SK-N-SH (cell line): Measurements from ENCODE around the gene FOXP1. TPM values are rescaled to one million over a fixed set of nuclear protein-coding genes. Genes with fewer than 3 reads are reported as not detected.

ENCODE experiments used
- CTCF ChIA-PET: fragments of 300-600, 350-600 bp; formaldehyde crosslinking; extraction: SDS; loops from one replicate; lab custom pipeline; 2021; lab: Yijun Ruan, JAX
- POLR2A ChIA-PET: fragments of 350-600 bp; sonication (Branson Sonifier 250); formaldehyde crosslinking; extraction: SDS; loops from one replicate; lab custom pipeline; 2020; ENCODE audit warnings: antibody characterized with exemption, inconsistent platforms; lab: Yijun Ruan, JAX
- DNase-seq: peaks from one replicate; pipeline ENCODE4 v3.0.0; 2012
- H2AFZ ChIP-seq: fragments of 200-600 bp; sonication (generic); 2 replicates; pipeline ENCODE4 v1.8.1; 2016; ENCODE audit warnings: antibody characterized with exemption, mild to moderate bottlenecking, low read depth
- H3F3A ChIP-seq: fragments of 200-600 bp; sonication (generic); replicated peaks from 2 replicates; pipeline ENCODE3; 2016; ENCODE audit warnings: antibody characterized with exemption, mild to moderate bottlenecking; ENCODE audit not compliant: insufficient read depth
- H3K27ac ChIP-seq, 2 experiments: fragments of 200-500 bp in 1 of 2; fragments of 200-600 bp in 1 of 2; sonication (Bioruptor generic) in 1 of 2; sonication (generic), shearing (Covaris generic) in 1 of 2; 2 replicates each; pipeline versions ENCODE4 v1.5.1 to v1.6.1; 2014 to 2016; ENCODE audit warnings: low read depth in 2 of 2, inconsistent platforms in 1 of 2, low read length in 1 of 2, mild to moderate bottlenecking in 1 of 2, mixed read lengths in 1 of 2
- H3K27me3 ChIP-seq: fragments of 200-600 bp; sonication (generic), shearing (Covaris generic); 2 replicates; pipeline ENCODE4 v1.6.1; 2016; ENCODE audit warnings: mixed run types; ENCODE audit not compliant: insufficient read depth
- H3K36me3 ChIP-seq, 2 experiments: fragments of 200-500 bp in 1 of 2; fragments of 200-600 bp in 1 of 2; sonication (Bioruptor generic) in 1 of 2; sonication (generic) in 1 of 2; replicated peaks in 1 of 2; 2 replicates each; pipeline versions ENCODE3 to v1.5.1; 2014 to 2016; ENCODE audit warnings: low read length in 1 of 2, mild to moderate bottlenecking in 1 of 2; ENCODE audit not compliant: insufficient read depth in 2 of 2, control insufficient read depth in 1 of 2
- H3K4me1 ChIP-seq, 2 experiments: fragments of 200-500 bp in 1 of 2; fragments of 200-600 bp in 1 of 2; sonication (Bioruptor generic) in 1 of 2; sonication (generic), shearing (Covaris generic) in 1 of 2; 2 replicates each; pipeline versions ENCODE4 v1.5.1 to v1.6.1; 2014 to 2016; ENCODE audit warnings: low read depth in 1 of 2, low read length in 1 of 2, mixed run types in 1 of 2; ENCODE audit not compliant: insufficient read depth in 2 of 2, control insufficient read depth in 1 of 2
- H3K4me2 ChIP-seq: fragments of 200-600 bp; sonication (generic), shearing (Covaris generic); 2 replicates; pipeline ENCODE4 v1.6.1; 2017; ENCODE audit warnings: mixed run types
- H3K4me3 ChIP-seq, 2 experiments: fragments of 200-500 bp in 1 of 2; fragments of 200-600 bp in 1 of 2; sonication (Bioruptor generic) in 1 of 2; sonication (generic), shearing (Covaris generic) in 1 of 2; 2 replicates each; pipeline versions ENCODE4 v1.5.1 to v1.8.1; 2014 to 2016; ENCODE audit warnings: low read depth in 2 of 2, inconsistent platforms in 1 of 2, low read length in 1 of 2, mild to moderate bottlenecking in 1 of 2, mixed read lengths in 1 of 2, moderate library complexity in 1 of 2
- H3K79me2 ChIP-seq: fragments of 200-600 bp; sonication (generic); 2 replicates; pipeline ENCODE4 v1.8.1; 2017; ENCODE audit warnings: mild to moderate bottlenecking; ENCODE audit not compliant: insufficient read depth
- H3K9ac ChIP-seq: fragments of 200-600 bp; sonication (generic); 2 replicates; pipeline ENCODE4 v1.6.1; 2017; ENCODE audit warnings: mixed run types
- H3K9me2 ChIP-seq: fragments of 200-600 bp; sonication (generic); 2 replicates; pipeline ENCODE4 v1.6.1; 2017; ENCODE audit warnings: mixed run types
- H3K9me3 ChIP-seq: fragments of 200-600 bp; sonication (generic); 2 replicates; pipeline ENCODE4 v1.6.1; 2017; ENCODE audit warnings: mixed run types, mild to moderate bottlenecking, moderate library complexity
- H4K20me1 ChIP-seq: fragments of 200-600 bp; sonication (generic); 2 replicates; pipeline ENCODE4 v1.6.1; 2017; ENCODE audit warnings: mild to moderate bottlenecking, mixed run types; ENCODE audit not compliant: insufficient read depth
- CHD2 ChIP-seq: fragments of 150-350 bp; IDR thresholded peaks from 2 replicates; pipeline ENCODE4 v1.6.1; 2018; ENCODE audit warnings: low read length; ENCODE audit not compliant: partially characterized antibody
- ELF1 ChIP-seq: IDR thresholded peaks from 2 replicates; pipeline ENCODE4 v1.4.0; 2012
- GATA2 ChIP-seq: sonication (generic); formaldehyde crosslinking; IDR thresholded peaks from 2 replicates; pipeline ENCODE4 v1.5.0; 2020; ENCODE audit warnings: mild to moderate bottlenecking, missing genetic modification reagents
- MAX ChIP-seq: IDR thresholded peaks from 2 replicates; pipeline ENCODE4 v1.4.0; 2012; ENCODE audit warnings: low read depth
- MEF2A ChIP-seq: IDR thresholded peaks from 2 replicates; pipeline ENCODE4 v1.4.0; 2012; ENCODE audit warnings: low read depth, borderline replicate concordance
- RCOR1 ChIP-seq: fragments of 150-350 bp; IDR thresholded peaks from 2 replicates; pipeline ENCODE4 v1.6.1; 2017; ENCODE audit warnings: antibody characterized with exemption, low read length
- RFX5 ChIP-seq: IDR thresholded peaks from 2 replicates; pipeline ENCODE4 v1.6.1; 2012; ENCODE audit warnings: mild to moderate bottlenecking, improper control_type of control experiment, low read length
- SMC3 ChIP-seq: IDR thresholded peaks from 2 replicates; pipeline ENCODE4 v1.6.1; 2012; ENCODE audit warnings: low read depth, low read length, improper control_type of control experiment
- TAF1 ChIP-seq: IDR thresholded peaks from 2 replicates; pipeline ENCODE4 v1.6.1; 2012; ENCODE audit warnings: low read depth, mild to moderate bottlenecking, low read length, moderate library complexity, borderline replicate concordance
- TCF12 ChIP-seq: IDR thresholded peaks from 2 replicates; pipeline ENCODE4 v1.4.0; 2012
- USF1 ChIP-seq: IDR thresholded peaks from 2 replicates; pipeline ENCODE4 v1.4.0; 2012; ENCODE audit warnings: low read depth, borderline replicate concordance
- WGBS: methylation state at CpG from one replicate; pipeline ENCODE4 v1.1.6; 2017; ENCODE audit warnings: low lambda C conversion rate; 5-methylcytosine and 5-hydroxymethylcytosine counted together
- polyA plus RNA-seq, 3 experiments: library from polyadenylated mRNA; depleted of rRNA; stranded (reverse); fragments of >200 nt; gene quantifications; 2 replicates each; pipeline ENCODE4 v1.2.3, GENCODE V29; 2012
- TF ChIP-seq, protein P1 (sequence below): fragments of 150-350 bp; IDR thresholded peaks from 2 replicates; pipeline ENCODE4 v1.6.1; 2017; ENCODE audit warnings: antibody characterized with exemption, low read length, low read depth, borderline replicate concordance
- TF ChIP-seq, protein P2 (sequence below): IDR thresholded peaks from 2 replicates; pipeline ENCODE4 v1.6.1; 2012; ENCODE audit warnings: mild to moderate bottlenecking, low read depth, low read length, moderate library complexity

FOXP1 gene
- polyA plus RNA-seq, 1 of the 3 experiments (the other 2 are of a cell fraction) = 8.8 TPM

- TF ChIP-seq TCF12 (no peak), SMC3 (no peak), MEF2A (no peak)
- TF ChIP-seq, protein P1, sequence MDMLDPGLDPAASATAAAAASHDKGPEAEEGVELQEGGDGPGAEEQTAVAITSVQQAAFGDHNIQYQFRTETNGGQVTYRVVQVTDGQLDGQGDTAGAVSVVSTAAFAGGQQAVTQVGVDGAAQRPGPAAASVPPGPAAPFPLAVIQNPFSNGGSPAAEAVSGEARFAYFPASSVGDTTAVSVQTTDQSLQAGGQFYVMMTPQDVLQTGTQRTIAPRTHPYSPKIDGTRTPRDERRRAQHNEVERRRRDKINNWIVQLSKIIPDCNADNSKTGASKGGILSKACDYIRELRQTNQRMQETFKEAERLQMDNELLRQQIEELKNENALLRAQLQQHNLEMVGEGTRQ = no peak
- TF ChIP-seq, protein P2, sequence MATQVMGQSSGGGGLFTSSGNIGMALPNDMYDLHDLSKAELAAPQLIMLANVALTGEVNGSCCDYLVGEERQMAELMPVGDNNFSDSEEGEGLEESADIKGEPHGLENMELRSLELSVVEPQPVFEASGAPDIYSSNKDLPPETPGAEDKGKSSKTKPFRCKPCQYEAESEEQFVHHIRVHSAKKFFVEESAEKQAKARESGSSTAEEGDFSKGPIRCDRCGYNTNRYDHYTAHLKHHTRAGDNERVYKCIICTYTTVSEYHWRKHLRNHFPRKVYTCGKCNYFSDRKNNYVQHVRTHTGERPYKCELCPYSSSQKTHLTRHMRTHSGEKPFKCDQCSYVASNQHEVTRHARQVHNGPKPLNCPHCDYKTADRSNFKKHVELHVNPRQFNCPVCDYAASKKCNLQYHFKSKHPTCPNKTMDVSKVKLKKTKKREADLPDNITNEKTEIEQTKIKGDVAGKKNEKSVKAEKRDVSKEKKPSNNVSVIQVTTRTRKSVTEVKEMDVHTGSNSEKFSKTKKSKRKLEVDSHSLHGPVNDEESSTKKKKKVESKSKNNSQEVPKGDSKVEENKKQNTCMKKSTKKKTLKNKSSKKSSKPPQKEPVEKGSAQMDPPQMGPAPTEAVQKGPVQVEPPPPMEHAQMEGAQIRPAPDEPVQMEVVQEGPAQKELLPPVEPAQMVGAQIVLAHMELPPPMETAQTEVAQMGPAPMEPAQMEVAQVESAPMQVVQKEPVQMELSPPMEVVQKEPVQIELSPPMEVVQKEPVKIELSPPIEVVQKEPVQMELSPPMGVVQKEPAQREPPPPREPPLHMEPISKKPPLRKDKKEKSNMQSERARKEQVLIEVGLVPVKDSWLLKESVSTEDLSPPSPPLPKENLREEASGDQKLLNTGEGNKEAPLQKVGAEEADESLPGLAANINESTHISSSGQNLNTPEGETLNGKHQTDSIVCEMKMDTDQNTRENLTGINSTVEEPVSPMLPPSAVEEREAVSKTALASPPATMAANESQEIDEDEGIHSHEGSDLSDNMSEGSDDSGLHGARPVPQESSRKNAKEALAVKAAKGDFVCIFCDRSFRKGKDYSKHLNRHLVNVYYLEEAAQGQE = no peak
These were observed 623.8 kb downstream of the FOXP1 start (continued) for GRCh38 chr3:70959506-70960291.

- H2AFZ ChIP-seq = no peak overlapping the region
- H3K4me2 ChIP-seq = no peak overlapping the region
- peaks cover 43% of the 10 kb centered on the region for H3F3A ChIP-seq
- H3K79me2 ChIP-seq = 0 out of 2 replicates have a peak, but pooled peaks cover 5% of the 10 kb centered on the region
- TF ChIP-seq RFX5 (no peak), ELF1 (no peak), CHD2 (no peak), RCOR1 (no peak), GATA2 (CRISPR knock-in tag) (no peak), TAF1 (no peak), USF1 (no peak), MAX (no peak), TCF12 (no peak)
- TF ChIP-seq, protein P2 = no peak
- CTCF ChIA-PET = no interaction called here
- POLR2A ChIA-PET = no interaction called here
- no peak for DNase-seq
- peaks cover 0 to 20% of the 10 kb centered on the region in 2 experiments for H3K36me3 ChIP-seq
- H4K20me1 ChIP-seq = no peaks in the 10 kb centered on the region
- H3K4me1 ChIP-seq = peaks cover 7 to 16% of the 10 kb centered on the region in 2 experiments
- H3K27ac ChIP-seq = no peak overlapping the region; a peak in 1 of 4 replicates
- no peaks in the 10 kb centered on the region for H3K27me3 ChIP-seq
- no peak overlapping the region for H3K9ac ChIP-seq
- H3K9me2 ChIP-seq = no peaks in the 10 kb centered on the region
- no peaks in the 10 kb centered on the region for H3K9me3 ChIP-seq
- H3K4me3 ChIP-seq = no peak overlapping the region
- WGBS = 91% methylated on average over 12 of the region's 12 CpGs
These were observed 631.3 kb downstream of the FOXP1 start for GRCh38 chr3:70952033-70952747.
